ENCODE results near the gene MRNIP.

MRNIP gene

DNA sequence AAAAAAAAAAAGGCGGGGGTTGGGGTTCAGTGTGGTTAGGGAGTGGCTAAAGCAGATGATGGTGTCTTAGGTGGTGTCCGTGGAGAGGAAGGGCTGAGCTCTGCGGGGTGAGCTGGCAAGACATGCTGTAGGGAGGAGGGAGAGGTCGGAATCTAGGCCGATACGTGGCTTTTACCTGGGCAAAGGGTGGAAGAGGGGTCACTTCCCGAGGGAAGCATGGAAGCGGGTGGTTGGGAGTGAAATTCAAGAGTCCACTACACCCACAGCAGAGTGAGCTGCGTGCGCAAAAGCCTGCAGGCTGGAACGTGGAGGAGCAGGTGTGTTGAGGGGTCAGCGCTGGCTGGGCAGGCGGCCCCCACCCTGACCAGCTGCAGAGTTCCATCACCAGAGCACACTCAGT, 31.3 kb upstream of the MRNIP start:
- no peak for DNase-seq (ENCODE audit: low read depth, low spot score)

DNA sequence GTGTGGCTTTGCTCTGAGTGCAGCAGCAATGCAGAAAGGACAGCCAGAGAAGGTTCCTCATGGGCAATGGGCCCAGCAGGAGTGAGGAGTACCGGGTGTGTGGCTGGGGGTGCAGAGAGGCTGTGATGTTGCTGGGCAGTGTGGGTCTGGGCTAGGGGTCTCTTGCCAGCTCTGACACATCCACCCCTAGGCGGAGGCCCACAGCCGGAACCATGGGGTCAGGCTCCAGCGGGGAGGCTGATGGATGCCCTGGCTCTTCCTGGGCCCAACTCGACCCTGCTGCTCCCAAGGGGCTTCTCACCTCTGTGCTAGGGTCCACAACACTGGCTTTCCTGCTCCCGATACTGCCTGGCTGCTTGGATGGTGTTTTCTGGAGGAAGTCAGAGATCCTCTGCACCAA, 29.2 kb upstream of the MRNIP start:
- DNase-seq (ENCODE audit: low read depth, low spot score), result no peak

DNA sequence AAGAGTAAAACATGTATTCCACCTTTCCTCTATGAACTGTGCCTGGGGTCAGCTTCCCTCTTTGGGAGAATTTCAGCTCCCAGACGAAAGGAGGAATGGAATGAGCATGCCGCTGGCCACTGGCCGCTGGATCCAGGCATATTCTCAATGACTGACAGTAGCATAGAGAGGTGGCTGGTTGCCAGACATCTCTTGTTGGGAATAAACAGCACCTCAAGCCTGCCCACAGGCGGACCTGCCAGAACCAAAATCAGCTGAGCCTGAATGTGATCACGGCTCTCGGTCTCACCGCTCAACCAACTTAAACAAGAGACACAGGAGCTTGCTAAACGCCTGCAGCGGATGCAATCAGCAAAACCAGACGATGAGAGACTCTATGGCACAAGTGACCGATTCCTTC, 28.5 kb upstream of the MRNIP start:
- no peak for DNase-seq (ENCODE audit: low read depth, low spot score)

DNA sequence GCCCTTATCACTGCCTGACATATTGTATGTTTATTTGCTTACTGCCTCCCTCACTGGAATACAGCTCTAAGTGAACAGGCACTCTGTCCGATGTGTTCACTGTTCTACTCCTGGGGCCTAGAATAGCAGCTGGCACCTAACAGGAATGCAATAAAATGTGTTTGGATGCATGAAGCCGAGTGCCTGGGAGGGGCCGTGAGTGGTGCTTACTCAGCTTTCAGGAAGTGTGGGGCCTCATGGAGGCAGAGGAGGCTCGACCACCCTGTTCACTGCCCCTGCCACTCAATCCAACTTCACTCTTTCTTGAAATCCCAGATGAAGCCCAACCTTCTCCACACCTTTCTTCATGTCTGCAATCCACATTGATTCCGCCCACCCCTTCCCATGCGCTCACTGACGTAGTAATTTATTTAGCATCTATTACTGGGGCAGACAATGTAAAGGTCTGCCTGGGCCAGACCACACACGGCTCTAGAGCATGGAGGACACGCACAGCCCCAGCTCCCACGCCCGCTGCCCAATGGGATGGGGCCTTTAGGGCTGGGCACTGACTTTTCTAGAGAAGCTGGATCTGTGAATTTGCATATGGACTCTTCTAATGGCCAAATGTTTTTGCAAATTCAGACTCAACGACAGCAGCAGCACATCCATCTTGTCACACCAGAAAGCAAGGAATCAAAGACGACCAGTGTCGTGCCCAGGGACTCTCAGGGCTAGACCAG, 27.7 kb upstream of the MRNIP start:
- no peak for DNase-seq (ENCODE audit: low read depth, low spot score)

DNA sequence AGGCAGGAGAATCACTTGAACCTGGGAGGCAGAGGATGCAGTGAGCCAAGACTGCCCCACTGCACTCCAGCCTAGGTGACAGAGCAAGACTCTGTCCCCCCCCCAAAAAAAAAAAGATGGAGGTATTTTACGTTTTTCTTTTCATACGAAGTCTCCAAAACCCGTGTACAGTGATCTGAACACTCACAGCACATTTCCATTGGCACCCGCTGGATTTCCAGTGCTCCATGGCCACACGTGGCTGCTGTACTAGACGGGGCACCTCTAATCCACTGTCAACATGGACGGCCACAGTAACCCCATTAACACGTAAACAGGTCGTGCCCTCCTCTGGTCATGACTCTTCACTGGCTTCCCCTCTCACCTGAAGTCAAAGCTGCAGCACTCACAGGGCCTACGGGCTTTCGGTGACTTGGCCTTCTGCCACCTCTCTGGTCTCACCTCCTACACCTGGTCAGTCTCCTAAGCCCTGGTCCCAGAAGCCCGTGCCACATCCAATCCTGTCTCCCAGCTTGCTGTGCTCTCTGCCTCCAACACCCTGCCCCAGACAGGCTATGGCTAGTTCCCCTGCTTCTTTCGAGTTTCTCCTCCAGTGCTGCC, 27.0 kb upstream of the MRNIP start:
- DNase-seq (ENCODE audit: low read depth, low spot score), result no peak

DNA sequence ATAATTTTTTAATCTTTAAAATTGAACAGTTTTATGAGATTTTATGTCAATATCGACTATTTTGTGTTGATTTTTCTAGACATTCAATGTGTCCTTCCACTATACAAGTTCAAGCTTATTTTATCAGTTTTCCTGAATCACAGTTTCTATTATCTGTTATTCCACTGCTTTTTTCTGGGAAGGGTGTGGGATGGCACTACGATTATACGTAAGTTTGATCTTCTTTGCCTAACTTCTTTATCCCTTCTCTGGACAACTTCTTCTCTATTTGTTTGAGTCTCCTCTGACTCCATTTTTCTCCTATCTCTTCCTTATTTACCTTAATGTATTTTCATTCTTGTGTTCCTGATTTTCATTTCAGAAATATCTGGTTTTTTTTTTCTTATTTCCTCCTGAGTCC, 24.5 kb upstream of the MRNIP start:
- no peak for DNase-seq (ENCODE audit: low read depth, low spot score)

DNA sequence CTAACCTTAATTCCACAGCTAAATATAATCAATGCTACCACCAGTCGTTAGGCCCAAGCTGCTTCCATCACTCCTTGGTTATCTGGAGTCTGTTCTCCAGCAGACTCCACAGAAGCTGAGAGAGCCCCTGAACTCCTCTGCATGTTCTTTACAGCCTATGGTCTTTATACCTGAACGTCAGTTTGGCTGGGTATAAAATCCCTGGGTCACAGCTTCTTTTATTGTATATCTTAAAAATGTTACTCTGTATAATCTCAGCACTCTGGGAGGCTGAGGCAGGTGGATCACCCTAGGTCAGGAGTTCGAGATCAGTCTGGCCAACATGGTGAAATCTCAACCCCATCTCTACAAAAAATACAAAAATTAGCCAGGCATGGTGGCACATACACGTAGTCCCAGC, 23.7 kb upstream of the MRNIP start:
- no peak for DNase-seq (ENCODE audit: low read depth, low spot score)

DNA sequence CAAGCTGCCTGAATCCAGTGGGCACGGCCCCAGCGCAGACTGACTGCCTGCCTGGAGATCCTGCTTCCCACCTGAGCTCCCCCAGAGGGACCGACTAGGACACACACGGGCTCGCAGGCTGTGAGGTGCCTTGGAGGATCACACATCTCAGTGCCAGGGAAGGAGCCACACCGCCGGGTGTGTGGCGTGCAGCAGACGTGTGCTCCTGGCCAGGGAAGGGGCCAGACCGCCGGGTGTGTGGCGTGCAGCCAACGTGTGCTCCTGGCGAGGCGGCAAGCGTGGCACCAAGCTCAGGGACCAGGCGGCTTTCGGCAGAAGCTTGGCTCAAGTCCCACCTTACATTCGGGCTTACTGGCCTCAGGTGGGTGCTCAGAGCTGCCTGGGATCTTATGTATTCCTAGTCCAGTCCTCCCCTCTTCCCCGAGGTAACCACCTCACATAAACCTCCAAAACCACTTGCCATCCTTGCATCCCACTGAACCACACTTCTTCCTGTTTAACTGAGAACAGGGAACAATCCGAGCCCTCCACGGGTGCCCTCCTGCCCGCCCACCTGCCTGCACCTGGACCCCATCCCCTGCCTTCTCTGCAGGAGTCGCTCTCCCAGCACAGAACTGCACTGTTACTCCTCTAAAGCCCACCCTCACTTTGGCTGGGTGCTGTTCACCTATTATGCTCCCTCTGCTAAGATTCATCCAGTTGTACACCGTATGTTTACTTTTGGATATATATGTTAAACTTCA, 22.4 kb upstream of the MRNIP start:
- DNase-seq (ENCODE audit: low read depth, low spot score), result no peak

DNA sequence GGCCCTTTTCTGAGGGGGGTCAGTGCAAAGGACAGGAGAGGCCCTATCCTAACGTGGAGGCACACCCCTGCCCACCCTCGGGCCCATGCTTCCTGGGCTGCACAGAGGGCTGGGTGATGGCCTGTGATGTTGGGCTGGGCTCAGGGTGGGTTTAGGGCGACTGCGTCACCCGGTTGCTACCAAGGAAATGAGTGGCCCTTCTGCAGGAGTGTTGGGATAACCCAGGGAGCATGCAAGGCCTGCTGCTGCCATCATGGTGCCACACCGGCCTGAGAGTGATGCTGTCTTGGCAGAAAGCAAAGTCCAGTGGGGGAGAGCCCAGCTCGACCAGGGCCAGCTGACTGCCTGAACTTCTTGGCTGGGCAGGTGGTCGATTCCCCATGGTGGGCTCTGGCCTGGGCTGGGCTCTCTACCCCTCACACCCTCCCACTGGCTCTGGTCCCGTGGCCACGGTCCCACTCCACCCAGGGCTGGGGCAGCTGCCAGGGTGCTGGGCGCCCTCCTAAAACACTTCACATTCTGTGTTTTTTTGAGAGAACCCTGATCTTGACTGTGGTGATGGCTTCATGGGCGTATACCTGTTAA, 21.5 kb upstream of the MRNIP start:
- DNase-seq (ENCODE audit: low read depth, low spot score), result no peak

DNA sequence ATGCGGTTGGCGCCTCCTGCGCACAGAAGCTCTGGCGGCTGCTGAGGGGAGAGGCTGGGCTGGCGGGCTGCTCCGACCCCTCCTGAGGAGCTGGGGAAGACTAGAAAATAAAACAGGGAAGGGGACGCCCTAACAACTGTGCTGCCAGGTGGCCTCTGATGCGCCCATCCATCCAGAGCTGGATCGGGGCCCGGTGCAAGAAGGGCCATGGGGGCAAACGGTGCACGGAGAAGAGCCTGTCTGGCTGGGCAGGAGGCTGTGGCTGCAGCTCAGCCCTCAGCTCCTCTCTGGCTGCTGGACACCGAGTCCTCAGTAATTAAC, 21.0 kb upstream of the MRNIP start:
- DNase-seq (ENCODE audit: low read depth, low spot score), result no peak

DNA sequence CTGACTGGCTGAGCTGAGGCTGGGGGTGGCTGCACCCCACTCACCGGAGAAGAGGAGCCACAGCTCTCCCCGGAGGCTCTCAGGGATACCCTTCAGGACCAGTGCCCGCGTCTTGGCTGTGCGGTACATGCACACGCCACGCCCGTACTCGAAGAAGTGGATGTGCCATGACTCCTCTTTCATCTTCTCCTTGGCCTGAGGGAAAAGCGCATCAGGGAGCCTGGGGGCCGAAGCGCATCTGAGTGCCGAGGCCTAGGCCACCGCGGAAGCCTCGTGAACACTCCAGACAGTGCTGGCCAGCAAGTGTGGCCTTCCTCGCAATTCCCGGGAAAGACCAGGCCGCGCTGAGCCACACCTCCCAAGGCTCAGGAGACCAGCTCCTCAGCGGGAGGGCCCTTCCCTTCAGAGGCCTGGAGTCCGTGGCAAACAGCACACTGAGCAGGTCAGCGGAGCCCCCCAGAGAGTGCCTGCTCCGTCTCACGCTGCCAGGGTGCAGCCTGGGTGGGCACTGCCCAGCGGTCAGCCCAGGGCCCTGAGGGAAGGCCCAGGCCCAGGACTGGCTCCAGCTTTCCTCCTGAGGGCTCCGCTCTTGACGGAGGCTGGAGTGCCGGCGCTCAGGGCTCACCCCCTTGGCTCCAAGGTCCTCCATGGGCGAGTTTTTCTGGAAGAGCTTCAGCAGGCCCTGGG, 20.5 kb upstream of the MRNIP start:
- no peak for DNase-seq (ENCODE audit: low read depth, low spot score)

DNA sequence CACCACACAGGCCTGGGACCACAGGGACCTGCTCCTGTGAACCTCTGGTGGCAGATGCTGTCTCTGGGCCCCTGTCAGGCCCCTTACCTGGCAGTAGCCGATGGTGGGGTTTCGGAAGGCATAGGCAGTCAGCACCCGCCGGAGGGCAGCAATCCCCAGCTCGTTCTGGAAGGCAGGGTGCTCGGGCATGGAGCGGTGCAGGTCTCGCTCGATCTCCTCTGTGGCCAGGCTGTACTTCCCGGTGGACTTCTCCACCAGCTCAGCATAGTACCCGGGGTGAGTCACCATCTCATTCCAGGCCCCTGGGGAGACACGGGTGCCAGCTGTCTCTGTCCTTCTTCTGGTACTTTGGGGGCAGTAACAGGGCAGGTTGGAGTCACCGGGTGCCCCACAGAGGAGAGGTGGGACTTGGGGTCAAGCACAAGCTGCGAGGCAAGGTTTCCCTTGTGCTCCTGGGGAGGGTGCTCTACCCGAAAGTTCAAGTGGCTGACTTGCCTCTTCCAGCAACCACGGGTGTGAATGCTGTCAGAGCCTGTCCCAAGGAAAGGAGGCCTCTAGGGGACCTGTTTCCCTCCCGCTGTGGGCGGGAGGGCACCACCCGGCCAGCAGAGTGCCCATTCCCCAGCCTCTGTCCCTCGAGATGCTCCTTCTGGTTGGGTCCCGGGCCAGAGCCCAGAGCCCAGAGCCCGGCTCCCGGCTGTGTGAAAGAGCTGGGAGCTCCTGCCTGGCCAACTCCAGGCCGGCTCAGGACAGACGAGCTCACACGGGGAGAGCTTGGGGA, 19.8 kb upstream of the MRNIP start:
- no peak for DNase-seq (ENCODE audit: low read depth, low spot score)

DNA sequence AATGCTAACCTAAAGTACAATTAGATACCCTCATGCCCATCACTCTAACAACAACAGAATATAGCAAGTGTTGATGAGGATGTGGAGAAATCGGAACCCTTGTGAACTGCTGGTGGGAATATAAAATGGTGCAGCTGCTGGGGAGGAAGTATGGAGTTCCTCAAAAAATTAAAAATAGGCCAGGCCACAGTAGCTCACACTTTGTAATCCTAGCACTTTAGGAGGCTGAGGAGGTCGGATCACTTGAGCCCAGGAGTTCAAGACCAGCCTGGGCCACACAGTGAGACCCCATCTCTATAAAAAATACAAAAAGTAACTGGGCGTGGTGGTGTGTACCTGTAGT, 18.0 kb upstream of the MRNIP start:
- DNase-seq (ENCODE audit: low read depth, low spot score), result no peak

DNA sequence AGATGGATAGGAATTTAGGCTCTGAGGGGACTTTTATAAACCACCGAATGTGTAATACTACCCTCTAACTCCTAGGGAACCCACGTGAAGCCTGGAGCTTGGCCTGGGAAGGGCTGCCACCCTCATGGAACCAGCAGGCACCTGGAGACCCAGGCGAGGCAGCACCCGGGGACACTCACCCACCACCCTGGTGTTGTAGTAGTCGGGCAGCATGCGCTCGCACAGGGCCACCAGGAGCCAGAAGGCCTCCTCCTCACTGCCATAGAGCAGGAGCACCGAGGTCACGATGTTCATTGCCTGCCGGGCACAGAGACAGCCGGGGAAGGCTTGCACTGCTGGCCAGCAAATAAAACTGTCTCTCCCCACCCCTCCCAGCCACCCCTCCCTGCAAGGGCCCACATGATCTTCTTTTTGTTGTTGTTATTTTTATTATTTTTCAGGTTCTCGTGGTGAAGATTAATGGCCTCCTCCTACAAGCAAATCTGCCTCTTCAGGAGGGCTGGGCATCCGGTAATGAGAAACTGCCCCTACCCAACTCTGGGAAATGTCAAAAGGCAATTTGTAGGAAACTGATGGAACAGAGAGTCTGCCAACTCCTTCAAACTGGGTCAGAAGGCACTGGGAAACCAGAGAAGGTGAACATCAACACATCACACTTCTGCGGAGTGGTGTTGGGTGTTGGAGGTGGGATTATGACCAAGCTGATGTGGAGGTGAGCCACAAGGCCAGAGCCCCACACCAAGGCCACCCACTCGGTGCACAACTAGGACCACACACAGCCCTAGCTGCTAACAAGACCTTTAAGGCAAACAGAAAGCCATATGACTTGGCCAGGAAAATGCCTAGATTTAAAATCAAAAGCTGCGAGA, 17.4 kb upstream of the MRNIP start:
- no peak for DNase-seq (ENCODE audit: low read depth, low spot score)

DNA sequence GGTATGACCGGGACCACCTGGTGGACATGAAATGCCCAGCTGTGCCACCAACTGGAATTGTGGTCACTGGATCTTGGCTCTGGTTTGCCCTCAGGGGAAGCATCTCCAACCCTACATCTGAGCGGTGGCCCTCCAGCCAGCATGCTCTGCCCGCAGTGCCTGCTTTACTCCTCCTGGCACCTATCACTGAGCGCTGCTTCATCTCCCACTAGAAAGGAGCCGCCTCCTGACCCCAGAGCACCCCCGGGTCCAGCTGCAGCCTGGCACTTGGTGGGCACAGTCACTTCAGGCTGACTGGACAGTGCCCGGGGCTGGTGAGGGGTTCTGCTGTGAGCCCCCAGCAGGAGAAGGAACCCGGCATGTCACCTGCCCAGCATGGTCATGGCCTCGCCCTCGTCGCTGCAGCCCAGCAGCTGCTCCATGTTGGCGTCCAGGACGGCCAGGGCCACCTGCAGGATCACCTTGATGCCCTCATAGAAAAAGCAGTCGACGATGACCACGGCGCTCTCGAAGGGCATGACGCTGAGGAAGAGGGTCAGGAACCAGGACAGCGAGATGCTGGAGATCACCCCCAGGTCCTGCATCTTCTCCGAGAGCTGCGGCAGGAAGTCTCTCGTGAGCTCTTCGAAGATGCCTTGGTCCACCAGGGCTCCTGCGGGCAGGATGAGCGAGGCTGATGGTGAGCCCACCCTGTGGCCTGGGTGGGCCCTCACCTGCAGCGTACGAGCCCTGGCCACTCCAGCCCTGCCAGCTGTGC, 16.1 kb upstream of the MRNIP start:
- DNase-seq (ENCODE audit: low read depth, low spot score), result no peak

DNA sequence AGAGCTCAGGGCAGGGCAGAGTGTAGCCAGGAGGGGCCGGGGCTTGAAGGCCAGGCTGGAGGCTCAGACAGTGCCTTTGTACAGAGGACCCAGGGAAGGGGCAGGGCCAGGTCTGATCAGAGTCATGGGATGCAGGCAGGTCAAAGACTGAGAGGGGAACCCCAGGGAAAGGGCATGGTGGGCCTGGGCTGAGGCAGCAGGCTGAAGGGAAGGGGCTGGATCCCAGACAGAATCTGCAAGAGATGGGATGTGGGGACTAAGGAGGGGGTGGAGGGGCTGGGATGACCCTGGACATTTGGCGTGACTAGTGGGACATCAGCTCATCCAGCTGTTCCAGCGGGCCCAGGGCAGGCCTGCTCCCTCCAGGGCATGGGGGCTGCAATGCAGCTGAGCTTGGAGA, 15.5 kb upstream of the MRNIP start:
- no peak for DNase-seq (ENCODE audit: low read depth, low spot score)

DNA sequence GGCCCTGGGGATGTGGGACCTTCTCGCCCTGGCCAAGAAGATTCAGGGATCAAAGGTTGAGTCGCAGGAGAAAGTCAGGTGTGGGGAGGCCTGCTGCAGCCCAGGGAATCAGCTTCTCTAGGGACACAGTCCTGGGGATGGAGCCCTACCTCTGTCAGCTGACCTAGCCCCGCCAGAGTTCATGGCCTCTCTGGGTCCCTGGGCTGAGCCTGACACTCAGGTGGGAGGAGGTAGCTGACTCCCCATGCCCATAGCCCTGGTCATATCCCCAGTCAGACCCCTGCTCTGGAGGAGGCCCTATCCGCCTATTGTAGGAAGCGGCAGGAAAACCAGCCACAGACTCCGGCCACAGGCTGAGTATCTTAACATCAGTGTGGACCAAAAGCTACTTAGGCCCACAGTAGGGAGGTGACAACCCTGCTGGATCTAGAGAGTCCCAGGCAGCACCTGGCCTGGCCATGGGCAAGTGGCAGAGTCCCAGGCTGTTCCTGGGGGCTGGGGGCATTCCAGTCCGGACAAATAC, 15.0 kb upstream of the MRNIP start:
- no peak for DNase-seq (ENCODE audit: low read depth, low spot score)

DNA sequence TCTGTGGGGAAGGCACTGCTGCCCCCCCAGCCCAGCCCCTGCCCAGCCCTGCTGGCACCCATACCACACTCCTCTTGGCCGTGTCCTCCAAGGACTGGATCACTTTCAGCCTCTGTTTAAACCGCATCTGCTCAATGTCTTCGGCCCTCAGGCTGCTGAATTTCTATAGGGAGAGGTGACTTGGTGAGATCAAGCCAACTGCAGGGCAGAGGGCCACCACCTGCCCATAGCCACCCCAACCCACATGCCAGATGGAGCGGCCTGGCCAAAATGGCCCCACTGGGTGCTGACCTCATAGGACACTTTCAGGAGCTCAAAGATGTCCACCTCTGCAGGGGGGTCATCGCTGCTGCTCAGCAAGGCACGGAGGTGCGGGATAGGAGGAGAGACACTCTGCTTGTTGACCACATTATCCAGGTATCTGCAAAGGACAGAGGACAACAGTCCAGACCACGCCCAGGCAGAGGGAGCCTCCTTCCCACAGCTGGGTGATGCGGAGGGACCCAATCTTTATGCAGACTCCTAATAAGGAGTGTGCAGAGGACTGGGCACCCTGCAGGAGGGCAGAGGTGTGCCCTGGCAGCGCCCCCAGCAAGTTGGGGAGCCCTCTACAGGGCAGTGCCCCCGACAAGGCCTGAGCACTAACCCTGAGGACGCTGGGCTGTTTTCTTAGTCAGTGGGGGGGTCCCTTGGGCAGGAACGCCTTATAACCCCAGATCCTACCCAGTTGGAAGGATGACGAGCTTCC, 14.4 kb upstream of the MRNIP start:
- DNase-seq (ENCODE audit: low read depth, low spot score), result no peak
